GM19463 (cell line): Measurements from ENCODE around the gene XYLT1.
"Not testable (repeated sequence)": the region's sequence is repeated elsewhere in the genome, so short reads cannot be mapped to it uniquely, and the experiment has no call there.

Experiments used
- ATAC-seq: cut with Tn5 transposase; IDR thresholded peaks from one replicate; pipeline ENCODE4 v1.9.1; 2021; ENCODE audit warnings: mild to moderate bottlenecking, moderate library complexity; ENCODE audit not compliant: unreplicated experiment

XYLT1 gene

DNA sequence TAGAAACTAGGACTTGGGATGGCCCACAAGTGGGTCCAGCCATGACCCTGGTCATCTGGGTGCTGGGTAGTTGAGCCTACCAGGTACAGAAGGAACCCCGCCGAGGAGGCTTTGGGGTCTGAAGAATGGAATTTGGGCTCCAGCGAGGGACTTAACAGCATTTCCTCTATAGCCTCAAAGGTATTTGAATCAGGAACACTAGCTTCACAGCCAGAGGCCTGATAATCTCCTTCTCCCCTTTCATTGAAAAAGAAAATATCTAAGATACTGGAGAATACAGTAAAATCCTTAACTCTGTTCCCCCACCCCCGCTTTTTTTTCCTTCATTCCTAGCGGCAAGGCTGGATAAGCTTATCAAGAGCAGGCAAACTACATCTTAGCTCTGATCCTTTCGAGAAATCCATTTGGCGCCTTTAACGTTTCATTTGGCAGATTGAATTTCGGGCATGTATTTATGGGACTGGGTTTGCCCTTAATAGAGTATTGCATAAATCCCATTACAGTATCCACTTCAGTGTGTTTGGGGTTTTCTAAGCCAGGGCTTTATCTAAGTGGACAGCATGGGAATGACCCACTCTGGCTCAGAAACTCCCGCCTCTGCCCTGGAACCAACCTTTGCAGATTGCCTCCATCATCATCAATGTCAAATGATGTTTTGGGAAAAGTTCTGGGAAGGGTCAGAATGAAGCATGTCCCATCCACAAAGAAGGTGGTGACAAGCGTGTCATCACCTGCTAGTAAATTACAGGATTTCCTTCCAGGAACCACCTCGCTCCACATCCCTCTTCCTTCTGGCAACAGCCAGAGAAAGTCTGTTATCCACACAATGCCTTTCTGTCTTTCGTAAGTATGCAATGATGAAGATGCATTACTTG is 36.9 kb downstream of the XYLT1 start:
- no peak for ATAC-seq

GRCh38 chr16:17432901-17433576 is 37.7 kb downstream of the XYLT1 start:
- ATAC-seq, result no peak

DNA sequence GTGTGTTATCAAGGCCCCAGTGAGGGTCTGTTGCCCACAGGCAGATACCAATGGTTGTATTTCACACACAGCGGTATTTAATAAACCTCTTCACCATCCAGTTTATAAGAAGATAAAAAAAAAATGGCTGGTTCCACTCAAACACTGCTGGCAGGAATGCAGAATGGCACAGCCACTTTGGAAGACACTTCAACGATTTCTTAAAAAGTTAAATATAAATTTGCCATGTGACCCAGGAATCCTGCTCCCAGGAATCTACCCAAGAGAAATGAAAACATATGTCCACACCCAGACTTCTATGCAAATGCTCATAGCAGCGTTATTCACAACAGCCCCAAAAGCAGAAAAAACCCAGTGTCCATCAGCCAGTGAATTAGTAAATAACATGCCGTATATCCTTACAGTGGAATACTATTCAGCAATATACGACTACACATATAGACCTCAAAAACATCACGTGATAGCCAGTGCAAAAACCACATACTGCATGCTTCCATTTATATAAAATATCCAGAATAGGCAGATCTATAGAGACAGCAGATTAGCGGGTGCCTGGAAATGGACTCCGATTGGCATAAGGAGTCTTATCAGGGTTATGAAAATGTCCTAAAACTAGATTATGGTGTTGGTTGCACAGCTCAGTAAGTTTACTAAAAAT is 38.7 kb downstream of the XYLT1 start:
- no peak for ATAC-seq

DNA sequence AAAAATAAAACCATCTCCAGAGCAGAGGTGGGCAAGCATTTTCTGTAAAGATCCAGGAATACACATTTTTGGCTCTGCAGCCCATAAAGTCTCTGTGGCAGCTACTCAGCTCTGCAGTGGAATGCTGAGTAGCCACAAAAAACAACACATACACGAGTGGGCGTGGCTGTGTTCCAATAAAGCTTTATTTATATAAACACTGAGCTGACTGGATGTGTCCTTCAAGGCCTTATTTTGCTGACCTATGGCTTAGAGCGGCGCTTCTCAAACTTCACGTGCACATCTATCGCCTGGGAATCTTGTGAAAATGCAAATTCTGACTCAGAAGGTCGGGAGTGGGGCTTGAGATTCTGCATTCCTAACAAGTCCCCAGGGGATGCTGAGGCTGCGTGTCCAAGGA is 39.7 kb downstream of the XYLT1 start:
- no peak for ATAC-seq

- no peak for ATAC-seq
These were observed 44.3 kb downstream of the XYLT1 start for GRCh38 chr16:17426451-17426850.

DNA sequence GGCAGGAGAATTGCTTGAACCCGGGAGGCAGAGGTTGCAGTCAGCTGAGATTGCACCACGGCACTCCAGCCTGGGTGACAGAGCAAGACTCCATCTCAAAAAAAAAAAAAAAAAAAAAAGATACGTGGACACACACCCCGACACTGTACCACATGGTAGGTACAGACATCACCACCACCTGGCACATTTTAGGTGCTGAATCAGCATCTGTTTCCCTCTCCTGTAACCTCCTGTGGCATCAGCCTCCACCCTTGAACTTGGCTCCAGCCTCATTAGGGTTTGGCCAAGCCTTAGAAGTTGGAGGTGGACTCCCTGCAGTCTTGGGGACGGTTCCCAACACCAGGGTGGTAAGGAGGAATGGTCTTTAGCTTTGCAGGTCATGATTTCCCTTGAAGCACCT is 46.0 kb downstream of the XYLT1 start:
- no peak for ATAC-seq

DNA sequence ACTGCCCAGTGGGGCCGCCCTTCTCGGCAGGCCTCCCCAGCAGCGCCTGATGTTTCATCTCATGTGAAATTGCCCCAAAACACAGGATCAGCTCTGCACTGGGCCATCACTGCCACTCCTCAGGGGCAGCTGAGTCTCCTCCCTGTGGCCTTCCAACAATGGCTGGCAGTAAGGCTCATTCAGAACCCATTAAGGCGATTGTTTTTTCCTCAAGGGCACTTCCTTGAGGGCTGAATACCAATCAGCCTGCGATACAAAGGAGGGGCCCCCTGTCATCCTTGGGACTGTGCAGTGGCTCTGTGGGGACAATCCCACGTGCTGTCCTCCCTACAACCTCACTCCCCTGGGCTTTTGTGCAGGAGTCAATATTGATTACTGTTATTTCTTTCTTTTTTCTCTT is 47.5 kb downstream of the XYLT1 start:
- no peak for ATAC-seq

DNA sequence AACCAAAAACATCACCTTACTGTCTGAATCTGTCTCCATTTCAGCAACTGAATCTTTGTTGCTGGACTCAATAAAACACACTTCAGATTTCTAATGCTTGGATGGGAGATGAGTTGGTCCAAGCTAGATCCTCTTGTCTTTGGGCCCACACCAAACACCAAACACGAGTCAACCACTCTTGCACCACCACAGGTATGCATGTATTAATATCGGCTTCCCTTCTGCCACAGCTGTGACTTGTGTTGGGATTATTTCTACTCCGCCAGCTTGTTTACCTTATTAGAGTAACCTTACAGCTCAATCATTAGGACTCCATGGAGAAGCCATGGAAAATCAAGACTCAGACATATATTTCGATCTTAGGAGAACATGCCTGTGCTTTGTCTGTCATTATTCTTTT is 49.9 kb downstream of the XYLT1 start:
- no peak for ATAC-seq

GRCh38 chr16:17419266-17419665 is 51.5 kb downstream of the XYLT1 start:
- no peak for ATAC-seq

- ATAC-seq, result no peak
These were observed 53.0 kb downstream of the XYLT1 start for GRCh38 chr16:17417740-17418139.

DNA sequence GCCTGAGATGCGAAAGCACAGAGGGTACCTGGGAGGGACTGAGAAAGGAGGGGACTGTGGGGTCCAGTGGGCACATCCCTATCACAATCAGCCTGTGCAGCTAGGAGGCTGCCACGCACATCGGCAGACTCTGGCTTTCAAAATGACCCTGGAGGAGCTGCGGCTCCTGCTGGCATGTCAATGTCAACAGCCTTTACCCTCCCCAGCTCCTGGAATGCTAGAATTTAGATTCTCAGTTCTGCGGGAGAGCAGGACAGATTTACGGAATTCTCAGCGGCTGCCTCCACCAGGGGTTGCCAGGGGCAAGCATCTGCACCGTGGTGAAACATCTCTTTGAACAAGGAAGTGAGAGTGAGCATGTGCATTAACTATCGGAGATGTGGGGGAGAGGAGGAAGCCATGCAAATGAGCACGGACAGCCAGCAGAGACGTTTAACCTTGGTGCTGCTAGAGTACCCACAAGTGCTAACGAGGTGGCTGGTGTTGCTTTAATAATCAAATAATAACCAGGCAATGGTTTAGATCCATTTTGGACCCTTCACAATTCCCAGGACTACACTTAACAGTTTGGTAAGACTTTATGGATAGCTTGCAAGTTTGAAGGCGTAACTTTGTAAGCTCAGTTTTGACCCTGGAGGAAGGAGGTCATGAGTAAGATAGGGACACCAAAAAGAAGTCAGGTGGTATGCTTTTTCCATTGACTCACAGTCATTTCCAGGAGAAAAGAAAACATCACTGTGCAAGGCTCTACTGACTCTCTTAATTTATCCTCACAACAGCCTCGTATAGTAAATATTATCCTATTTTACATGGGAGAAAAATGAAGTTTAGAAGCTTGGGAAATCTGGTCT is 54.1 kb downstream of the XYLT1 start:
- peak; percentile 96 for ATAC-seq

- ATAC-seq, result no peak
These were observed 55.8 kb downstream of the XYLT1 start for GRCh38 chr16:17414916-17415315.

GRCh38 chr16:17414421-17414820 is 56.3 kb downstream of the XYLT1 start:
- ATAC-seq, result no peak

DNA sequence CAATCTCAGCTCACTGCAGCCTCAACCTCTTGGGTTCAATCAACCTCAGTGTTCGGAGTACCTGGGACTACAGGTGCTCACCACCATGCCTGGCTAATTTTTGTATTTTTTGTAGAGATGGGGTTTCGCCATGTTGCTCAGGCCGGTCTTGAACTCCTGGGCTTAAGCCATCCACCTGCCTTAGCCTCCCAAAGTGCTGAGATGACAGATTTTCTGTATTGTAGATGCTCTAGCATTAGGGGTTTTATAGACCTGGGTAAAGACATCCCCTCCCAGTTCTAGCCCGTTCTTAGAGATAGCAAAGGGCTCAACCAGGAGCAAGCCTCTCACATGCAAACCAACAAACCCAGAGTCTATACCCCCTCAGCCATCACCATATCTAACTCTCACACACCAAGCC is 57.3 kb downstream of the XYLT1 start:
- ATAC-seq, result no peak

DNA sequence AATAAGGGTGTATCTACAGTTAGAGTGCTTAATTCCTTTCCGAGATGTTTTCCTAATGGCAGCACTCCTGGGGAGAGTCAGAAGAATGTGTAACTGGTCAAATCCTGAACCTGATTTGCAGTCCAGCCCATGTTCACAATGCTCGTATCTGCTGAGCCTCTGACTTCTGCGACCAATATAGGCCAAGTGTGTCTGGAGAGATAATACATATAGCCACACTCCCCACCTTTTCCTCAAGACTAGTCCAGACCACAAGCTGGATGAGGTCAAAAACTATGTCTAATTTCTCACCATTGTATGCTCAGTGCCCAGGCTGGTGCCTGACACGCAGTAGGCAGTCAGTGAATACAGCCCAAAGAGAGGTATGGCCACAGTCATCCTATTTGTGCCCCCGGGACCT is 58.0 kb downstream of the XYLT1 start:
- ATAC-seq, result no peak

DNA sequence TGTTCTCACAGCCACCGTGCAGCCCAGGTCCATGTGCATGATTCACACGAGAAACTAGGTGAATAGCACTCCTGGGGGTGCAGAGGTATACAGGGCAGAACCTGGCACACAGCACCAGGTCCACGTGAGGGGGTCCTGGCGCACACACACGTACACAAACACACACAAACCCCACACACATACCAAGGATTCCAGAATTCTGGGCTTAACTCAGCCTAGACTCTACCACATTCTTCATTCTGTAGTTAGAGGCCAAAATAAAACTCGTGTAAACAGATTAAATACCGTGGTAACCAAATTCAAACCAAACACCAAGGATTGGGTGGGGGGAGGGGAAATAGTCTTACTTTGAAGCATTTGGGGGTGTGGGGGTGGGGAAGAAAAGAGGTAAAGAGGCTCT is 58.5 kb downstream of the XYLT1 start:
- ATAC-seq, result no peak

DNA sequence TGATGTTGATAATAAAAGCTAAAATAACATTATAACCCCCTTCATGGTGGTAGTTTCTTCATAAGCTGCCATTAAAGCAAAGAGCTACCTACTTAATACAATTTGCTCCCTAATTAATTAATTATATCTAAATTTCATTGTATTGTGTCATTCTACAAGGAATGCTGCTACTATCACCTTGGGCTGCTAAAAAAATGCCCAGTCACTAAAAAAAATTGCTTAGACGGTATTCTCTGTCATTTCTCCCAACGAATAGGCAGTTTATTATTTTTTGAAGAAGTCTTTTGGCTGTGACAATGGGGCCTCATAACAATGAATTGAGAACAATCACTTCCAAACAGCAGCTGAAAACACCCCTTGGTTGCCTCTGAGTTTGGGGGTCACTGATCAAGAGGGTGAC is 59.5 kb downstream of the XYLT1 start:
- no peak for ATAC-seq

DNA sequence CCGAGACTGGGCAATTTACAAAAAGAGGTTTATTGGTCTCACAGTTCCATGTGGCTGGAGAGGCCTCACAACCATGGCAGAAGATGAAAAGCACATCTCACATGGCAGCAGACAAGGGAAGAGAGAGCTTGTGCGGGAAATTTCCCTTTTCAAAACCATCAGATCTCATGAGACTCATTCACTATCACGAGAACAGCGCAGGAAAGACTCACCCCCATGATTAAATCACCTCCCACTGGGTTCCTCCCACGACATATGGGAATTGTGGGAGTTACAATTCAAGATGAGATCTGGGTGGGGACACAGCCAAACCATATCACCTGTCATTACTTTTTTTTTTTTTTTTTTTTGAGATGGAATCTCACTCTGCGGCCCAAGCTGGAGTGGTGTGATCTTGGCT is 60.4 kb downstream of the XYLT1 start:
- ATAC-seq, result not testable (repeated sequence)

DNA sequence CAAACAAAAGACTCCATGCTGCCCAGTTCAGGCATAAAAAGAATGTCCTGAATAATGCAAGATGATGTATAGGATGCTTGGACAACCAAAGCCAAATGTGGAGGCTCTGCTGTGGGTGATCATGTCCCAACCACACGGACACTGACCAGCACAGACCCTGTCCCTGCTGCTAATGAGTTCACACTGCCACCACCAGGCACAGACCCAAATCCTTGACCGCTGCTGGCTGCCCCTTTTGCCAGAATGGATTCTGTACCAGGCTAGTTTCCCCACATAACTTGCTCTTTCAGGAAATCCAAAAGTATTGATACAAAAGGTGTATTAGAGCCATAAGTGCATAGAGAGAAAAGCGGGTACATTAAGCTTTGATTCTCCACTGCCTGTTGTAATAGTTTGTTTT is 60.9 kb downstream of the XYLT1 start:
- ATAC-seq, result no peak

- peak; percentile 56 for ATAC-seq
These were observed 61.8 kb downstream of the XYLT1 start for GRCh38 chr16:17408955-17409441.

DNA sequence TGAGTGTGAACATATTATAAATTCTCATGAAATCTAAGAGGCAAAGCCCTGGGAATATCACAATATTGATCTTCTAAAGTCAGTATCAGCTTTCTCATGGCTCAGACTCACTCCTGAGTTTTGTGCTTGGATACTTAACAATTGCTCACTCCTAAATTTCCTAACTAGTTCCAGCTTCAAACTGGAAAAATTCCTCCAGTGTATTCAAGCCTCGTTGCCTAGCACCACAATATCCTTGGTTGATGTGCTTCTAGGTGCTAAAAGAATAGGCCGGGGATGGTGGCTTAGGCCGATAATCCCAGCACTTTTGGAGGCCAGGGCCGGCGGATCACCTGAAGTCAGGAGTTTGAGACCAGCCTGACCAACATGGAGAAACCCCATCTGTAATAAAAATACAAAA is 62.5 kb downstream of the XYLT1 start:
- ATAC-seq, result no peak
